ENCODE measurements around the gene CCSER1.

DNA sequence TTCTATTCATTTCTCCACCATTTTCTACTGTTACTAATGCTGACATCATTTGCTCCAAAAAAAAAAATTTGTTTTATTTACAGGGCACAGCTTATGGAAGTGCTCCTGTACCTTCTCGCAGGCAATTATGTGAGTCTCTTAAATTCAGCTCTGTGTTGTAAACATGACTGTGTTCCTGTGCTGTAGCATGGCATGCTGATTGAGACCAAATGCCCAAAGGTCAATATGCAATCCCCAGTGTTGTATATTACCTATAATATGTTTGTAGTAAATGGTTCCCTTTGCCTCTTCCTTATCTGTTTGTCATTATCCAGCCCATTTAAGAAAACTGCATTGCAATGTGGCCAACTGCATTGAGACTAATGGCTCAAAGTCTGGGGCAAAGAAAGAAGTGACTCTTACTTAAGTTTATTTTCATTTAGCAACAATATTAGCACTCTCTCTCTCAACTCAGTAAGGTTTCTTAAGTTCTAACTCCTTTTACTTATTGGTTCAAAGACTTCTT is 1156.6 kb downstream of the CCSER1 start:
- TF ChIP-seq, protein P1, sequence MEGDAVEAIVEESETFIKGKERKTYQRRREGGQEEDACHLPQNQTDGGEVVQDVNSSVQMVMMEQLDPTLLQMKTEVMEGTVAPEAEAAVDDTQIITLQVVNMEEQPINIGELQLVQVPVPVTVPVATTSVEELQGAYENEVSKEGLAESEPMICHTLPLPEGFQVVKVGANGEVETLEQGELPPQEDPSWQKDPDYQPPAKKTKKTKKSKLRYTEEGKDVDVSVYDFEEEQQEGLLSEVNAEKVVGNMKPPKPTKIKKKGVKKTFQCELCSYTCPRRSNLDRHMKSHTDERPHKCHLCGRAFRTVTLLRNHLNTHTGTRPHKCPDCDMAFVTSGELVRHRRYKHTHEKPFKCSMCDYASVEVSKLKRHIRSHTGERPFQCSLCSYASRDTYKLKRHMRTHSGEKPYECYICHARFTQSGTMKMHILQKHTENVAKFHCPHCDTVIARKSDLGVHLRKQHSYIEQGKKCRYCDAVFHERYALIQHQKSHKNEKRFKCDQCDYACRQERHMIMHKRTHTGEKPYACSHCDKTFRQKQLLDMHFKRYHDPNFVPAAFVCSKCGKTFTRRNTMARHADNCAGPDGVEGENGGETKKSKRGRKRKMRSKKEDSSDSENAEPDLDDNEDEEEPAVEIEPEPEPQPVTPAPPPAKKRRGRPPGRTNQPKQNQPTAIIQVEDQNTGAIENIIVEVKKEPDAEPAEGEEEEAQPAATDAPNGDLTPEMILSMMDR (IDR thresholded peaks at IDR 0.05; ENCODE audit: low read length): no peak
- TF ChIP-seq EZH2 (IDR thresholded peaks at IDR 0.05; ENCODE audit: borderline replicate concordance, low read length): no peak

Measured in OCI-LY1 (cell line).